ENCODE measurements around the gene CRB2.
A peak's percentile ranks its signal among the peaks of the same experiment; 100 is the strongest.

CRB2 gene

GRCh38 chr9:123342247-123342646 is 13.8 kb upstream of the CRB2 start:
- TF ChIP-seq EZH2phosphoT487 (IDR thresholded peaks at IDR 0.05; ENCODE audit: borderline replicate concordance, low read length) (no peak), CTCF (IDR thresholded peaks at IDR 0.05; ENCODE audit: low read depth, low read length, poor library complexity, severe bottlenecking) (no peak)
- peak overlapping the region; percentile 99 for H3K27ac ChIP-seq (ENCODE audit: low read depth, low read length)
- H3K4me1 ChIP-seq (ENCODE audit: control insufficient read depth, low read length): peaks cover 100% of the 10 kb centered on the region
- no peaks in the 10 kb centered on the region for H3K36me3 ChIP-seq (ENCODE audit: control insufficient read depth, low read length)
- peaks cover 51% of the 10 kb centered on the region for H3F3A ChIP-seq (ENCODE audit: control insufficient read depth, insufficient read depth)
- peak overlapping the region; percentile 76 for H3K4me3 ChIP-seq (ENCODE audit: low read length)
- H3K9me3 ChIP-seq (ENCODE audit: control insufficient read depth, insufficient read depth, low read length): no peaks in the 10 kb centered on the region
- no peaks in the 10 kb centered on the region for H4K20me1 ChIP-seq (ENCODE audit: control insufficient read depth, insufficient read depth, low read depth, low read length)
- H3K79me2 ChIP-seq (ENCODE audit: control insufficient read depth, low read length): peaks cover 36% of the 10 kb centered on the region
- H3K9me2 ChIP-seq (replicated peaks; ENCODE audit: control insufficient read depth, low read length): no peaks in the 10 kb centered on the region
- H3K27me3 ChIP-seq (ENCODE audit: control insufficient read depth, low read length): no peaks in the 10 kb centered on the region
- peak overlapping the region; percentile 88 for H3K4me2 ChIP-seq (ENCODE audit: low read length)

- H3K9me3 ChIP-seq (ENCODE audit: control insufficient read depth, insufficient read depth, low read length): no peaks in the 10 kb centered on the region
- H3K27ac ChIP-seq (ENCODE audit: low read depth, low read length): peak overlapping the region; percentile 99
- H3F3A ChIP-seq (ENCODE audit: control insufficient read depth, insufficient read depth): peaks cover 56% of the 10 kb centered on the region
- H3K4me2 ChIP-seq (ENCODE audit: low read length): peak overlapping the region; percentile 88
- peak overlapping the region; percentile 76 for H3K4me3 ChIP-seq (ENCODE audit: low read length)
- H3K9me2 ChIP-seq (replicated peaks; ENCODE audit: control insufficient read depth, low read length): no peaks in the 10 kb centered on the region
- H3K27me3 ChIP-seq (ENCODE audit: control insufficient read depth, low read length): no peaks in the 10 kb centered on the region
- TF ChIP-seq EZH2phosphoT487 (IDR thresholded peaks at IDR 0.05; ENCODE audit: borderline replicate concordance, low read length) (no peak), CTCF (IDR thresholded peaks at IDR 0.05; ENCODE audit: low read depth, low read length, poor library complexity, severe bottlenecking) (no peak)
- H3K4me1 ChIP-seq (ENCODE audit: control insufficient read depth, low read length): peaks cover 100% of the 10 kb centered on the region
- H4K20me1 ChIP-seq (ENCODE audit: control insufficient read depth, insufficient read depth, low read depth, low read length): no peaks in the 10 kb centered on the region
- H3K79me2 ChIP-seq (ENCODE audit: control insufficient read depth, low read length): peaks cover 39% of the 10 kb centered on the region
- H3K36me3 ChIP-seq (ENCODE audit: control insufficient read depth, low read length): no peaks in the 10 kb centered on the region
Measured at GRCh38 chr9:123343443-123344191, 12.4 kb upstream of the CRB2 start.

- no peaks in the 10 kb centered on the region for H3K27me3 ChIP-seq (ENCODE audit: control insufficient read depth, low read length)
- TF ChIP-seq EZH2phosphoT487 (IDR thresholded peaks at IDR 0.05; ENCODE audit: borderline replicate concordance, low read length) (no peak), CTCF (IDR thresholded peaks at IDR 0.05; ENCODE audit: low read depth, low read length, poor library complexity, severe bottlenecking) (no peak)
- no peaks in the 10 kb centered on the region for H4K20me1 ChIP-seq (ENCODE audit: control insufficient read depth, insufficient read depth, low read depth, low read length)
- H3F3A ChIP-seq (ENCODE audit: control insufficient read depth, insufficient read depth): peaks cover 57% of the 10 kb centered on the region
- peak overlapping the region; percentile 99 for H3K27ac ChIP-seq (ENCODE audit: low read depth, low read length)
- H3K36me3 ChIP-seq (ENCODE audit: control insufficient read depth, low read length): no peaks in the 10 kb centered on the region
- H3K4me1 ChIP-seq (ENCODE audit: control insufficient read depth, low read length): peaks cover 97% of the 10 kb centered on the region
- H3K9me3 ChIP-seq (ENCODE audit: control insufficient read depth, insufficient read depth, low read length): no peaks in the 10 kb centered on the region
- H3K4me2 ChIP-seq (ENCODE audit: low read length): peak overlapping the region; percentile 88
- peaks cover 39% of the 10 kb centered on the region for H3K79me2 ChIP-seq (ENCODE audit: control insufficient read depth, low read length)
- H3K4me3 ChIP-seq (ENCODE audit: low read length): peak overlapping the region; percentile 76
- H3K9me2 ChIP-seq (replicated peaks; ENCODE audit: control insufficient read depth, low read length): no peaks in the 10 kb centered on the region
Measured at GRCh38 chr9:123344192-123344949, 11.6 kb upstream of the CRB2 start.
